Activated CD4-positive, alpha-beta T cell treated with anti-CD3 and anti-CD28 coated beads, Interleukin-2, amount 50 U/mL, for 24 hours (primary cell): ENCODE data around the gene SPATA25.

Experiments used
- DNase-seq, 2 donors: peaks; one replicate each; pipeline ENCODE4 v3.0.0-alpha.2; 2020; ENCODE audit warnings: low read depth in 1 of 2, low spot score in 1 of 2

Gene SPATA25

GRCh38 chr20:45867136-45867818 is 20.1 kb downstream of the SPATA25 start:
- no peak for DNase-seq

GRCh38 chr20:45866454-45866853 is 21.0 kb downstream of the SPATA25 start:
- no peak for DNase-seq

GRCh38 chr20:45863543-45864470 is 23.6 kb downstream of the SPATA25 start:
- no peak for DNase-seq

- DNase-seq, result no peak
These were observed 26.0 kb downstream of the SPATA25 start for GRCh38 chr20:45861221-45862075.

- DNase-seq, result no peak
These were observed 26.7 kb downstream of the SPATA25 start for GRCh38 chr20:45860560-45861220.

GRCh38 chr20:45859916-45860315 is 27.5 kb downstream of the SPATA25 start:
- no peak for DNase-seq

GRCh38 chr20:45857882-45858216 is 29.6 kb downstream of the SPATA25 start:
- DNase-seq, result no peak

GRCh38 chr20:45857114-45857881 is 30.1 kb downstream of the SPATA25 start, which contains the start of the genes ACOT8 and ZSWIM3:
Gene ACOT8 (minus strand): TSS chr20:45857392. CDS start chr20:45857315, 77 bp downstream.
Gene ZSWIM3 (plus strand): TSS chr20:45857614. CDS start chr20:45857826, 212 bp downstream.
- DNase-seq, result peak; percentile 68 to 97

GRCh38 chr20:45853484-45853883 is 33.9 kb downstream of the SPATA25 start:
- no peak for DNase-seq

GRCh38 chr20:45852326-45852725 is 35.1 kb downstream of the SPATA25 start:
- no peak for DNase-seq

- no peak for DNase-seq
These were observed 35.9 kb downstream of the SPATA25 start for GRCh38 chr20:45851501-45851900.

GRCh38 chr20:45850926-45851325 is 36.5 kb downstream of the SPATA25 start:
- DNase-seq, result no peak

GRCh38 chr20:45850238-45850637 is 37.2 kb downstream of the SPATA25 start:
- DNase-seq, result no peak

- no peak for DNase-seq
These were observed 38.3 kb downstream of the SPATA25 start for GRCh38 chr20:45848969-45849582.

- DNase-seq, result no peak
These were observed 39.0 kb downstream of the SPATA25 start for GRCh38 chr20:45848421-45848820.

- DNase-seq, result no peak
These were observed 42.0 kb downstream of the SPATA25 start for GRCh38 chr20:45845452-45845851.

- no peak for DNase-seq
These were observed 43.9 kb downstream of the SPATA25 start for GRCh38 chr20:45843506-45843905.

GRCh38 chr20:45842169-45842812 is 45.1 kb downstream of the SPATA25 start:
- no peak for DNase-seq
